NCI-H2227 (cell line): ENCODE results near the gene DHX8.

ENCODE experiments used
- DNase-seq: peaks from one replicate; lab custom pipeline; 2025; ENCODE audit not compliant: unreplicated experiment; lab: John Stamatoyannopoulos, UW

The DHX8 gene

DNA sequence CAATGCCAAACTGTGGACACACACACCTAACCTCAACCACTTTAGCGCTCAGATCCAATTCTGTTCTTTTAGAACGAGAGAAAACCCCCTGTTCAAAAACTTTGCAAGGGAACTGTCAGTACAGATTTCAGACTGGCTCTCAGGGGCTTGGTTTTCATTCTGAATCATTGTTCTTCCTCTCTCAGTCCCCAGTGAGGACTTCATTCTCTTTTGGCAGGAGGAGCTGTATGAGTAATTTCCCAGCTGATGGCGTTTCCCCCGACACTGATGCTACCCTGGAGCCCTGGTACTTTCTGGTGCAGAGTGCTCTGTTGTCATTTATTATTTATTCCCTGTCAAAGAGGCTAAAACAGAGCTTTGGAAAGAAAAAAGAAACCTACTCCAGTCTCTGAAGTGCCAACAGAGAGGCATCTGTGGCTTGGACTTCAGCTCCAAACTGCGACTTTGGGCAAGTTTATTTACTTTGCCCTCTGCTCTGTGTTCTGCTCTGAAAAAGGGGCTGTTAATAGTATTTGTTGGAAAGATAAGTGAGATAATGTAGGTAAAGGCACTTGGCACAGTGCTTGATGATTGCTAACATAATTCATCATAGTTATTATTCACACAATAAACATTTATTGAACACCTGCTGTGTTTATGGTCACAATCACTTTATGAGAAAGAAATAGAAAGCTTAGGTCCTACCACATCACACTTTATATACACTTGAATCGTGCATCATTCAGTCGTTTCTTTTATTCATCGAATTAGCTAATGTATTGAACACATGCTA is 34.0 kb downstream of the DHX8 start:
- no peak for DNase-seq

DNA sequence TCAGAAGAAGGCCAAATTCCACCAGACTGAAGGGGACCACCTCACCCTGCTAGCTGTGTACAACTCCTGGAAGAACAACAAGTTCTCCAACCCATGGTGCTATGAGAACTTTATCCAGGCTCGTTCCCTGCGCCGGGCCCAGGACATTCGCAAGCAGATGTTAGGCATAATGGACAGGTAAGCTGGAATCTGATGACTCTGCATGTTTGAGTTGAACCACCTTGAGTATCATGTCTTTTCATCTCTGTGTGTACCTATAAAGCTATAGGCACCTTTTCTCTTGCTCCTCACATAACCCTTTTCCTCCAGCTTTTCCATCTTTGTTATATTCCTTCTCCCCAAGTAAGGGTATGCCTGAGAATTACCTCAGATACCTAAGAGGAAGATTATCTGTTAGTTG is 37.6 kb downstream of the DHX8 start:
- DNase-seq = no peak

DNA sequence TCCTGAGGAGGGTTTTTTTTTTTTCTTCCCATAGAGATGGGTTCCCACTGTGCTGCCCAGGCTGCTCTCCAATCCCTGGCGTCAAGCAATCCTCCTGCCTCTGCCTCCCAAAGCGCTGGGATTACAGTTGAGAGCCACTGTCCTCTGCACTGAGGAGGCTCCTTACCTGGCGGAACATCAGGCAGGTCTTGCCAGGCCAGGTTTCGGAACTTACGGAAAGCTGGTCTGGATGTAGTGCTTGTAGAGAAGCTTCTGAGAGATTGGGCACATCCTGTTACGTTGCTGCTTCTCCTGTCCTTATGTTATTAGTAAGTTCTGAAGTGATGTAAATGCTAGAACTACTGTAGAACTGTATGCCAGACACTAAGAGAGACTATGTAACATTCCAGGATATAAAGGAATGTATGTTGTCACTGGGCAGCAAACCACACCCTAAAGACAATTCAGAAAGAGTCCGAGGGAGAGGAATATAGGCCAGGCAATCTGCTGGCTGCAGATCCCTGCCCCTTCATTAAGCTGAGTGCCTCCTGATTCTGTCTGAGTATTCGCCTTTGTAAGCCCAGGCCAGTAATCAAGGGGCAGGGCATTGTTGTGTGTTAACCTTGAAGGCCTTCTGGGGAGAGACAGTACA is 41.3 kb downstream of the DHX8 start:
- DNase-seq = no peak

DNA sequence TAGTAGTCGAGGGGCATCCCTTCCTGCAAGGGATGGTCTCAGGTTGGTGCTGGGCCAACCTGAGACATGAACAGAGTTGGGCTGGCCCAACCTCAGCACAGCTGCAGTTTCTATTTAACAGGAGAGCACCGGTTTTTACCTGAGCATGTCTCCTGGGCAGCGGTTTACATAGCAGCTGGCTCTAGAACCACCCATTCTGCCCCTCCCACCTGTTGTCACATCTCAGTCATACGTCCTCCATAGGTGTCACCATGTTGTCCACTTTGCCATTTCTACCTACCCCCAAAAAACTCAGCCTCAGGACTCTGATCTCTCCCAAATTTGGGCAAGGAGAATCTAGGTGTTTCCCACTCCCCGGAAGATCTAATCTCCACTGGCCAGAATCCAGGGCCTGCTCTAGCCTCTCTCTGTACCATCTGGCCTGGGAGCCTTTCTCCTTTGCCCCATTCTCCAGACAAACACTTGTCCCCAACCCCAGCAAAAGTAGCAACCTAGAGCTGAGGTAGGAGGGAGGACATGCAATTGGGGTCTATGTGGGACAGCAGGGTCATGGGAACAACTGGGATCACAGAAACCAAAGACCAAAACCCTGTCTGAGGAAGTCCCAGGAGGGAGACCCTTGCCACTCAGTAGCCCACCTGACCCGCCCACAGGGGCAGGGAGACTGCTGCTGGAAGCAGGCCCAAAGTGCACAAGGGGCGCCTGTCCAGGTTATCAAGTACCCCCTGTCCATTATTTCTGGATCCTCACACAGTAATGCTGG is 43.3 kb downstream of the DHX8 start:
- no peak for DNase-seq

- DNase-seq = no peak
Observed at GRCh38 chr17:43528319-43528987, 44.7 kb downstream of the DHX8 start.

- DNase-seq = no peak
Observed at GRCh38 chr17:43528988-43529814, 45.4 kb downstream of the DHX8 start.

DNA sequence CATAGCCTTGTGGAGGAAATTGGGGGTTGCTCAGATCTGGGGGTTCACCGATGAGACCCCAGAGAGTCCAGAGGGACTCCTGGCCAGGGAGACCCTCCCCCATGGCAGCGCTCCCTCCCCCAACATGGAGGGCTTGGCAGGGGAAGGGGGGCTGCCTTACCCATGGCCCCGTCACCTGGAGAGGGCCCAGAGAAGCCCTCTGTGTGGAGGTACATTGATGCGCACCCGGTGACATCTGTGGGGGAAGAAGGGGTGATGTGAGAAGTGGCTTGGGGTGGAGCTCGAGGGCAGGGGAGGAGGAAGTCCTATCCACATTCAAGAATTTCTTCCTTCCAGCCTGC is 46.1 kb downstream of the DHX8 start:
- DNase-seq = no peak

DNA sequence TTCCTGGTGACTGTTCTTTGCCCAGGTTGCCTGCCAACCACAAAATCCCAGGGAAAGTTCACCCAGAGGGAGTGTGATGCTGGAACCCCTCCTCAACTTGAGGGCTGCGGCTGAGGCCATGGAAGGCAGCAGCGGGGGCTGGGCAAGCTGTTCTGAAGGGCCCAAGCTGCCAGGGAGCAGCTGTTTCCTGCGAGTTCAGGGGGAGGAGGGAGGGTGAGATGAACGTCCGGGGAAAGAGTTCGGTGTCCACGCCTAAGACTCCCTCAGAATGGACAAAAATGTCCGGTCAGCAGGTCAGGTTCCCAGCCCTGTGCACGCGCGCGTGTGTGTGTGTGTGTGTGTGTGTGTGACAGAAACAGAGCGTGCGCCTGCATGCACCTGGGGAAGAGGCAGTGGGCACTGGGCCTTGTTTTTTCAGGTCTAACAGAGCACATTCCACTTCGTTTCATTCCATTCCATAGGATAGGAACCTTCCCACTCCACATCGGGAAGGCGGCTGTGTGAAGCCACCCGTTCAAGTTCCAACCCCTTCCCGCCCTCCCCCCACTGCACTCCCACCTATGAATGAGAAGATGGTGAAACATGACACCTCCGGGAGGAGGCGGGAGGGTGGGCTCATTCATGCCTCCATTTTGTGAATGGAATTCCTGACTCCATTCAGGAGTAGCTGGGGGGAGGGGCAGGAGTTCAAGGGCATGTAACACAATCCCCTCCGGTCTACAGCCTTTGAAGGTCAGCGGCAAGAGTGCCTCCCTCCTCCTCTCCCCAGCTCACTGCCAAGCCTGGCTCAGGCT is 46.7 kb downstream of the DHX8 start:
- peak; percentile 92 for DNase-seq

DNA sequence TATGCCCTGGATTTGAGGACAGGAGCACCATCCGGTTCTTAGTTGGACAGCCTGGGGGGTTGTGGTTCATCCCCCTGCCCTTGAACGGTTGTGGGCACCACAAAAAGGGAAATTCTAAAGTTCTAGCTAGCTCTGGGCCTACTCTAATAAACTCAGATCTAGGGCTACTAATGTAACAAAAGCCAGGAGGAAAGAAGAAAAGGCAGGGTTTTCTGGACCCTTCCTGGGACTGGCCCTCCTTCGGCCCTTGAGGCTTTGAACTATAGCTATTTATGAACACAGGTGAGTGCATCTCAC is 47.3 kb downstream of the DHX8 start:
- DNase-seq = no peak

DNA sequence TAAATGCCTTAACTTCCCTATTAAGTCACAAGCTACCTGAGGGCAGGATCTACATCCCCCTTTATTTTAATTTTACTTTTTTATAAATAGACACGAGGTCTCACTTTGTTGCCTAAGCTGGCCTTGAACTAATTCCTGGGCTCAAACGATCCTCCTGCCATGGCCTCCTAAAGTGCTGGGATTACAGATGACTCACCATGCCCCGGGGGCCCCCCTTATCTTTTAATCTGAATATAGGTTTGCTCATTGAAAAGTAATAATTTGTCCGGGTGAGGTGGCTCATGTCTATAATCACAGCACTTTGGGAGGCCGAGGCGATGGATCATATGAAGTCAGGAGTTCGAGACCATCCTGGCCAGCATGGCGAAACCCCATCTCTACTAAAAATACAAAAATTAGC is 48.2 kb downstream of the DHX8 start:
- DNase-seq = no peak

DNA sequence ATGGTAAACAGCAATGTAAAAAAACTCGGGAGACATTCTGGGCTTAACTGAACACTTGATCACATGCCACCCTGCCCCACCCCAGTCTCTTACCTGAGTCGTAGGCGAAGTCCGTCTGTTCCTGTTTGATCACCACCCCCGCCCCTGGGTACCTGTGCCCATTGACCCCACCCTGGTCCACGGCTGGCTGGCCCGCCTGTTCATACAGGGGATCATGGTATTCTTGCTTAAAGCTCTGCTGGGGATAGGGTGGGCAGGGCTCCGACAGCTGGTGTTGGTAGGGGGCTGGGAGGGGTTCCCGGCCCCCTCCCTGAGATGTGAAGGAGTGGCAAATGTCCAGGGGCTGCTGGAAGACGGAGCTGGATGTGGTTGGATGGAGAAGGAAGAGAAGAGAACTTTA is 48.8 kb downstream of the DHX8 start:
- no peak for DNase-seq

DNA sequence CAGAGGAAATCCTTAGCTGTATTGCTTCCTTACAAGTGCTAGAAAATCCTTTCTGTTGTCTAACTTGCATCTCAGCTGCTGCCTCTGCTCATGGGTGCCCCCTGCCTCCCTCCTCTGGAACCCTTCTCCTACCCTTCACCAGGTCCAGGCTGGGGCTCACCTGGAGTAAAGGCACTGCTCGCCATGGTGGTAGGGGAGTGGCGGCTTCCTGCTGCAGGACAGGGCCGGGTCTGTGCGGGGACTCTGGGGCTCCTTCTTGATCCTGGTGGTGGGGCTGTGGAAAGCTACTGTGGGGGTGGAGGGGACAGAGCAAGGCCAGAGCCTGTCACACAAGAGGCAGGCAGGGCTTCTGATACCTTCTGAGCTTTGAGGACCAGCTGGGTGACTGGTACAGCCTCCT is 49.9 kb downstream of the DHX8 start:
- no peak for DNase-seq

DNA sequence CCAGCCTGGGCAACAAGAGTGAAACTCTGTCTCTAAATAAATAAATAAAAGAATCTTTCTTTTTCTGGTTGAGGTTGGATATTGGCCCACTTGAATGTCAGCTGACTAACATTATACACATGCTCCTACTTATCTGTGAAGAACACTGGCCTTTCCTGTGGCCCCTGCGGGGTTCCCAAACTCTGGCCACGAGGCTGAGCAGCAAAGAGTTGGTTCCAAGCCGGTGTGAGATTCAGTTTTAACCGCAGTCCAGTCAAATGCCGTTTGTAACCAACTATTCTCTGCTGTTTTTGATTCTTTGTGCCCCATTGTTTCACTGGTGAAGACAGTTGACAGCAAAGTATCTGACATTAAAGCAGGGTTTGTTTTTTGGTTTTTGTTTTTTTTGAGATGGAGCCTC is 51.1 kb downstream of the DHX8 start:
- DNase-seq = no peak

DNA sequence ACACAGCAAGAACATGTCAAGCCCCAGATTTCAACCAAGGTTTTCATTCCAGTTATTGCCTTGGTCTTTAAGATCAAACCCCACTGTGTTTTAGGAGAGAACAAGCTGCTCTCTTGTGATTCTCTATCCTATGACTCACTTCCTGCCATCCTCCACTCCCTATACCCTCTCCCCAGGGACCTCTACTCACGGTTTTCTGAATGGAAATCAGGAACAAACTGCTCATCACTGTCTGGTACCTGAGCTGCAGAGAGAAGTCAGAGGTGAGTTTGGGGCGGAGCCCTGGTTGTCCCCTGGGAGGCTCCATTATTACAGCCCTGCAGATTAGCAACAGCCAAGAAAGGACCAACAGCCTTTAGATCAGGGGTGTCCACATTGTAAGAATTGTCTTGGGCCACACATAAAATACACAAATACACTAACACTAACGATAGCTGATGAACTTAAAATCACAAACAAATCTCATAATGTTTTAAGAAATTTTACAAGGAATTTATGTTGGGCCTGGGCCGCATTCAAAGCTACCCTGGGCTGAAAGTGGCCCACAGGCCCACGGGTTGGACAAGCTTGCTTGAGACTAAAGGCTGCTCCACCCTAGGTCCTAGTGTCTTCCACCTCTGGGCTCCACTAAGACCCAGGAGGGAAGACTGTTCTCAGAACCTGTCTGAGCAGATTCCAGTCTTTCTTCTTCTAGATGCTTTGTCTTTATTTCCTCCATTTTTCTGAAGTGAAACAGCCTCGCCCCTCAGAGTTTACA is 52.6 kb downstream of the DHX8 start:
- DNase-seq = no peak

DNA sequence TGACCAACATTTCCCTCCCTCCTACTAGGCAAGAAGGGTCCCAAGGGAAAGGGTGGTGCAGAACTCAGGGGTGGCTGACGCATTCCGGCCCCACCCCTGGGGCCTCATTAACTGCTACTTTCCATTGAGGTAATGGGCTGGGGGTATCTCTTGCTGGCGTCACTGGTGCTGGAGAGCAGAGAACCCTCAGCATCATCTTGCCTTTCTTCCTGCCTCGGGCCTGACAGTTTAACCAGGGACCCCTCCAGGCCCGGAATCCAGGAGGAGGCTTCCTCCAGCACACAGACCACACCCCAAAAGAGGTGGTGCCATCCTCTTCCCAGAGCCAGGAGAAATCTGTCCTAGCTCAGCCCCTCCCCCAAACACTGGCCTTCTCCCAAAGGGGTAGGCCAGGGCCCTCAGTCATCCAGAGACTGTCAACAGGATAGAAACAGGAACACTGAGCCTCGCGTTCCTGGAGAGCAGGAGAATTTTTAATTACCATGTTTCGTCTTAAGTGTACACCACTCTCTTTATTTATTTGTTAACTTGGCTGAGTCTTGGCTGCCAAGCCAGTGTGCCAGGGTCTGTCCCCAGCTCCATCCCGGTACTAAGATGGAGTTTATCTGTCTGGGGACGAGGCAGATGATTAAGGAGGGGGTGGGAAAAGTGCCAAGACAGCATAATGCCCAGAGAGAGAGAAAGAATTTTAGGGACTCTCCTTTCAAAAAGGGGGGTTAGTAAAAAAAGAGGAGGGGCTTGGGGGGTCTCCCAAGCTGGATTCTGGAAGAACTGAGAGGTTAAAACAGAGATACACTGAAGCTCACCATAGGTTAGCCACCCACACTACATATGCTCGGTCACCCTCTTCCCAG is 57.3 kb downstream of the DHX8 start:
- DNase-seq = peak; percentile 62

GRCh38 chr17:43542859-43543258 is 59.1 kb downstream of the DHX8 start:
- no peak for DNase-seq

DNA sequence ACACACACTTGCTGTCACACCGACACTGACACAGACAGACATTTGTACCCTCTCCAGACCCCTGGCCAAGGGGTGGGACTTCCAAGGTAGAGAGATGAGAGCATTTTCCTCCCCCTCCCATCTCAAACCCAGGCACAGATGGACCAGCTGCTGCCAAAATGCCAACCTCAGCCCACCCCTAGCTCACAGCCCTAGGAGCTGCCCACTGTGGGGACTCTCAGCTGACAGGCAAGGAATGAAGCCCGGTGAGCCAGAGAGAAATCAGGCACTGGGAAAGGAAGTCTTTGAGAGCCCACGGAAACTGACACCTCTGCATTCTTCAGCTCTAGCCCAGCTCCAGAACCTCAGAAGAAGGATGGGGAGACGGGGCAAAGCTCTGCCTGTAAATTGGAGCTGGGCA is 59.5 kb downstream of the DHX8 start:
- DNase-seq = no peak

DNA sequence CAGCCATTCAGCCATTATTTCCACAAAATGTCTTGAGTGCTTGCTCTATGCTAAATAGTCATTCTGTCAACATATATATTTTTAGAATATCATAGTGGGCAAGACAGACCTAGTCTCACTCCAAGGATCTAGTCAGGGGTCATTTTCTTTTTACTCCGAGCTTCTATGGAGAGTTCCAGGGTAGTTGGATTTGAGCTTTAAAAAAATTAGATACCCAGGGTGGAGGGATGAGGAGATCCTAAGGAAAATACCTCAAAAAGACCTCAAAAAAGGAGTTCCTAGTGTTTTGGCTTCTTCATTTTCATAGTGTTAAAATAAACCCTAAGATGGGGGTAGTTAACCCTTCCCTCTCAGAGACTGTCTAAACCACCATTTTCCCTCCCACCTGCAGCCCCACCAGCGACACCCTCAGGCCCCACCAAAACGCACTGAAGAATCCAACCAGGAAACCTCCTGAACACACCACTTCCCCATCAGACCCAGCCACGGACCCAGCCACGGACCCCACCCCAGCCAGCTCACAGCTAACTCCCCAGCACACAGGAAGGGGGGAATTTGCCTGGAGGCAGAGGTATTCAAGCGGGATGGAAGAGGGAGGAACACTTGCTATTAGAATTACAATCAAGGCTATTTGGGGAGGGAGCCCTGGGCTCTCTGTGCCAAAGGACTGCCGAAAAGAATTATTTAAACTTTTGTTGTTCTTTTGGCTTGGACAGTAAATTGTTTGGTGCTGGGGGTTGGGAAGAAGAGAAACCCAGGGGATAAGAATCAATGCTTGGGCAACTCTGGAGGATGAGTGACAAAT is 60.2 kb downstream of the DHX8 start:
- no peak for DNase-seq
